ENCODE results near the gene GNAO1. TPM values are rescaled to one million over a fixed set of nuclear protein-coding genes. Genes with fewer than 3 reads are reported as not detected.

GNAO1 gene
- total and polyA plus RNA-seq, 2 of the 13 experiments (the other 11 are each of a cell fraction or from before 2014, with no cell fraction given), result not detected

- TF ChIP-seq ZNF788 (CRISPR knock-in tag; IDR thresholded peaks at IDR 0.05; ENCODE audit: borderline replicate concordance) (no peak), ZNF580 (CRISPR knock-in tag; IDR thresholded peaks at IDR 0.05; ENCODE audit: borderline replicate concordance, low read depth) (no peak)
Observed at GRCh38 chr16:56306690-56307533, 115.6 kb downstream of the GNAO1 start (continued).

- ChIA-PET POLR2A (no interaction called here), CTCF (ENCODE audit: low intra/inter-chr PET ratio, low total read pairs) (no interaction called here)
- FAIRE-seq (no peak), ATAC-seq (no peak), DNase-seq (ENCODE audit: low spot score) (no peak)
- H3K4me3 ChIP-seq (replicated peaks in 1 of 3; ENCODE audit: insufficient read depth in 1 of 3, low read depth in 2 of 3, low read length in 3 of 3), result no peak overlapping the region
- H3K79me2 ChIP-seq (ENCODE audit: insufficient read depth, low read length), result no peaks in the 10 kb centered on the region
- H3K36me3 ChIP-seq (replicated peaks in 1 of 2; ENCODE audit: control insufficient read depth in 1 of 2, insufficient read depth in 2 of 2, low read length in 2 of 2), result no peaks in the 10 kb centered on the region
- no peak overlapping the region for H3K4me2 ChIP-seq (ENCODE audit: low read depth, low read length)
- no TSS peak for BruUV-seq (replicated peaks)
- peaks cover 10% of the 10 kb centered on the region; the same call in 1 of the 2 replicates for H3K4me1 ChIP-seq (ENCODE audit: insufficient read depth, low read length)
- H4K20me1 ChIP-seq (ENCODE audit: insufficient read depth, low read length), result no peaks in the 10 kb centered on the region
- no peak overlapping the region for H3K27ac ChIP-seq (ENCODE audit: extremely low read length, insufficient read depth, low read length)
- 36% methylated on average over 2 of the region's 2 CpGs for WGBS (ENCODE audit: low lambda C conversion rate)
- in situ Hi-C loops (cut with HindIII; ENCODE audit: extremely low pct_ligation_motif_present, low pct_unique_long_range_greater_than_20kb) (loop anchor here (25.0 kb wide), 1 partner anchor 845 kb away; no protein-coding TSS in a partner anchor), intact Hi-C loops (cut with micrococcal nuclease; ENCODE audit: unreplicated experiment) (no loop called here)
- H3K27me3 ChIP-seq (ENCODE audit: control insufficient read depth in 1 of 2, insufficient read depth in 2 of 2, low read length in 2 of 2), result peaks cover 2 to 10% of the 10 kb centered on the region in 2 experiments; a peak in 3 of 5 replicates
- H3K9me3 ChIP-seq (ENCODE audit: low read length), result no peaks in the 10 kb centered on the region
- H2AFZ ChIP-seq (ENCODE audit: low read length), result no peak overlapping the region
- no peak overlapping the region for H3K9ac ChIP-seq (ENCODE audit: insufficient read depth, low read depth, low read length)
- TF ChIP-seq ZNF24 (IDR thresholded peaks at IDR 0.05), result no peak
Observed at GRCh38 chr16:56307534-56307873, 116.2 kb downstream of the GNAO1 start.

- H3K4me2 ChIP-seq (ENCODE audit: low read depth, low read length), result no peak overlapping the region
- in situ Hi-C loops (cut with HindIII; ENCODE audit: extremely low pct_ligation_motif_present, low pct_unique_long_range_greater_than_20kb) (loop anchor here (25.0 kb wide), 1 partner anchor 847 kb away; no protein-coding TSS in a partner anchor), intact Hi-C loops (cut with micrococcal nuclease; ENCODE audit: unreplicated experiment) (no loop called here)
- BruUV-seq (replicated peaks), result no TSS peak
- TF ChIP-seq ARNT2 (CRISPR knock-in tag; IDR thresholded peaks at IDR 0.05; ENCODE audit: low read depth), result no peak
- peak; percentile 8; the same call in 1 of the 2 replicates for TF ChIP-seq RFX1 (IDR thresholded peaks at IDR 0.05)
- no peak for DNase-seq (ENCODE audit: low spot score)
- no peak overlapping the region for H2AFZ ChIP-seq (ENCODE audit: low read length)
- no peaks in the 10 kb centered on the region for H4K20me1 ChIP-seq (ENCODE audit: insufficient read depth, low read length)
- no peak overlapping the region for H3K4me3 ChIP-seq (replicated peaks in 1 of 3; ENCODE audit: insufficient read depth in 1 of 3, low read depth in 2 of 3, low read length in 3 of 3)
- H3K9ac ChIP-seq (ENCODE audit: insufficient read depth, low read depth, low read length), result no peak overlapping the region
- peaks cover 2 to 15% of the 10 kb centered on the region in 2 experiments; a peak in 3 of 5 replicates for H3K27me3 ChIP-seq (ENCODE audit: control insufficient read depth in 1 of 2, insufficient read depth in 2 of 2, low read length in 2 of 2)
- POLR2A ChIA-PET, result no interaction called here
- H3K36me3 ChIP-seq (replicated peaks in 1 of 2; ENCODE audit: control insufficient read depth in 1 of 2, insufficient read depth in 2 of 2, low read length in 2 of 2), result no peaks in the 10 kb centered on the region
- H3K9me3 ChIP-seq (ENCODE audit: low read length), result no peaks in the 10 kb centered on the region
- no peak overlapping the region for H3K27ac ChIP-seq (ENCODE audit: extremely low read length, insufficient read depth, low read length)
- H3K4me1 ChIP-seq (ENCODE audit: insufficient read depth, low read length), result peaks cover 10% of the 10 kb centered on the region; the same call in 1 of the 2 replicates
- no peak for FAIRE-seq
- no peak for ATAC-seq
- no peaks in the 10 kb centered on the region for H3K79me2 ChIP-seq (ENCODE audit: insufficient read depth, low read length)
- 4% methylated on average over 3 of the region's 3 CpGs for WGBS (ENCODE audit: low lambda C conversion rate)
- CTCF ChIA-PET (ENCODE audit: low intra/inter-chr PET ratio, low total read pairs), result no interaction called here
Observed at GRCh38 chr16:56309008-56309407, 117.7 kb downstream of the GNAO1 start.

All from HepG2 (cell line).